KMS-11 (cell line): ENCODE results near the gene CDC45.

Source experiments
- H2AFZ ChIP-seq: fragments of 200-600 bp; sonication (generic); 2 replicates; pipeline ENCODE4 v1.6.1; 2016; ENCODE audit warnings: antibody characterized with exemption, mixed run types, low read depth
- H3K27ac ChIP-seq: fragments of 200-600 bp; sonication (generic); 2 replicates; pipeline ENCODE4 v1.6.1; 2016; ENCODE audit warnings: mild to moderate bottlenecking, mixed run types
- H3K27me3 ChIP-seq: fragments of 200-600 bp; sonication (generic); 2 replicates; pipeline ENCODE4 v1.6.1; 2017; ENCODE audit warnings: mild to moderate bottlenecking, low read depth, mixed run types, moderate library complexity; ENCODE audit not compliant: insufficient read depth
- H3K36me3 ChIP-seq: fragments of 200-600 bp; sonication (generic); 2 replicates; pipeline ENCODE4 v1.6.1; 2017; ENCODE audit warnings: mild to moderate bottlenecking, mixed run types; ENCODE audit not compliant: insufficient read depth
- H3K4me1 ChIP-seq: fragments of 200-600 bp; sonication (generic); 2 replicates; pipeline ENCODE4 v1.6.1; 2016; ENCODE audit warnings: mild to moderate bottlenecking, low read depth, mixed run types; ENCODE audit not compliant: poor library complexity, severe bottlenecking
- H3K4me2 ChIP-seq: fragments of 200-600 bp; sonication (generic); 2 replicates; pipeline ENCODE4 v1.7.0; 2016; ENCODE audit warnings: mild to moderate bottlenecking, mixed run types
- H3K4me3 ChIP-seq: fragments of 200-600 bp; sonication (generic); IDR thresholded peaks from 2 replicates; pipeline ENCODE4 v1.6.1; 2017; ENCODE audit warnings: low read depth, low read length, mixed read lengths; ENCODE audit not compliant: insufficient read depth
- H3K79me2 ChIP-seq: fragments of 200-600 bp; sonication (generic); 2 replicates; pipeline ENCODE4 v1.6.1; 2016; ENCODE audit warnings: low read depth, mixed run types; ENCODE audit not compliant: insufficient read depth
- H3K9ac ChIP-seq: fragments of 200-600 bp; sonication (generic); 2 replicates; pipeline ENCODE4 v1.6.1; 2016; ENCODE audit warnings: mild to moderate bottlenecking, mixed run types
- H4K20me1 ChIP-seq: fragments of 200-600 bp; sonication (generic); 2 replicates; pipeline ENCODE4 v1.6.1; 2016; ENCODE audit warnings: mild to moderate bottlenecking, mixed run types; ENCODE audit not compliant: insufficient read depth
- TF ChIP-seq, protein P1 (sequence below): fragments of 200-600 bp; sonication (generic); conservative IDR thresholded peaks from 2 replicates; pipeline ENCODE4 v1.6.1; 2017; ENCODE audit warnings: low read depth, mild to moderate bottlenecking, antibody characterized with exemption, low read length, moderate library complexity, mixed read lengths

CDC45 gene

DNA sequence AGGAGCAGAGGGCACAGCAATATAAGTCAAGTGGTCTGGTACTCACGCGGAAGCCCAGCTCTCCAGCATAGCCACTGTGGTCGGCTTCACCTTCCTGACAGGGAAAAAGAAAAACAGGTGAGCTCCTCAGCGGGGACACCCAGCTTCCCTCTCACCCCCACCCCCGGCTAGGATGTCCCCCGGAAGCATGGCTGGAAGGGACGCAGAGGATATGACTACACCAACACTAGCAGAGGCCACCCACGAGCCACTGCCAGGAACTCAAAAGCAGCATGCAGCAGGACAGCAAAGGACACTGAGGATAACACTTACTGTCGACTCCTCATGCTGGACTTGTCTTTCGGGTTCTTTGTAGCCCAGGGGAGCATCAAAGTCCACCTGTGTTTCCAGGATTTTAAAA lies 23.2 kb upstream of the CDC45 start:
- no peak overlapping the region for H3K27ac ChIP-seq
- TF ChIP-seq, protein P1, sequence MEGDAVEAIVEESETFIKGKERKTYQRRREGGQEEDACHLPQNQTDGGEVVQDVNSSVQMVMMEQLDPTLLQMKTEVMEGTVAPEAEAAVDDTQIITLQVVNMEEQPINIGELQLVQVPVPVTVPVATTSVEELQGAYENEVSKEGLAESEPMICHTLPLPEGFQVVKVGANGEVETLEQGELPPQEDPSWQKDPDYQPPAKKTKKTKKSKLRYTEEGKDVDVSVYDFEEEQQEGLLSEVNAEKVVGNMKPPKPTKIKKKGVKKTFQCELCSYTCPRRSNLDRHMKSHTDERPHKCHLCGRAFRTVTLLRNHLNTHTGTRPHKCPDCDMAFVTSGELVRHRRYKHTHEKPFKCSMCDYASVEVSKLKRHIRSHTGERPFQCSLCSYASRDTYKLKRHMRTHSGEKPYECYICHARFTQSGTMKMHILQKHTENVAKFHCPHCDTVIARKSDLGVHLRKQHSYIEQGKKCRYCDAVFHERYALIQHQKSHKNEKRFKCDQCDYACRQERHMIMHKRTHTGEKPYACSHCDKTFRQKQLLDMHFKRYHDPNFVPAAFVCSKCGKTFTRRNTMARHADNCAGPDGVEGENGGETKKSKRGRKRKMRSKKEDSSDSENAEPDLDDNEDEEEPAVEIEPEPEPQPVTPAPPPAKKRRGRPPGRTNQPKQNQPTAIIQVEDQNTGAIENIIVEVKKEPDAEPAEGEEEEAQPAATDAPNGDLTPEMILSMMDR, result no peak
- H3K4me3 ChIP-seq, result no peak overlapping the region
- no peaks in the 10 kb centered on the region for H3K79me2 ChIP-seq
- H3K9ac ChIP-seq, result no peak overlapping the region
- no peak overlapping the region for H3K4me2 ChIP-seq
- H2AFZ ChIP-seq, result no peak overlapping the region
- H4K20me1 ChIP-seq, result no peaks in the 10 kb centered on the region
- H3K36me3 ChIP-seq, result no peaks in the 10 kb centered on the region
- H3K4me1 ChIP-seq, result no peaks in the 10 kb centered on the region
- H3K27me3 ChIP-seq, result no peaks in the 10 kb centered on the region

DNA sequence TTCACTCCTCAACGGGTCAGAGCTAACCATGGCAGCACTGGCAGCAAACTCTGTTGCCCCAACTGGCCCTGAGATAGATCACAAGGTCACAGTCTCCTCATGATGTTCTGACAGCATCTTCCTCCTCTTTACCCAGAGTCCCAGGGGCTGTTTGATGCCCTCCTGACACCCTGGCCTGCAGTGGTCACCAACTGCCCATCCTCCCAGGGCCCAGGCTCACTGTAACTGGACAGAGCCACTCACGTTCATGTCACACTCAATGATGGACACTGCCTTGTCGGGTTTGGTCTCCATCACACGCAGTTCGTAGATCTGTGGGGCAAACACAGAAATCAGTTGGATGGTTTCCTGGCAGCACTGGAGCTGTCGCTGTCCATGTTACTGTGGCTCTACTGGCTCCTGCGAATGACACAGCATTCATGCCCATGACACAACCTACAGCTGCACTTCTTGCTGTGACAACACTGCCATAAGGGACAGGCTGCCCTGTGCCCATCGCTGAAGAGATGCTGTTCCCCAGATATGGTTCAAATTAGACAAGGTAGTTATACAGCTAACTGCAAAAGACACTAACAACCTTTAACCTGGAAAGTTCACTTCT lies 21.8 kb upstream of the CDC45 start:
- TF ChIP-seq, protein P1, result no peak
- no peaks in the 10 kb centered on the region for H3K36me3 ChIP-seq
- no peaks in the 10 kb centered on the region for H3K4me1 ChIP-seq
- H3K9ac ChIP-seq, result no peak overlapping the region
- no peaks in the 10 kb centered on the region for H4K20me1 ChIP-seq
- no peak overlapping the region for H2AFZ ChIP-seq
- no peak overlapping the region for H3K4me2 ChIP-seq
- no peaks in the 10 kb centered on the region for H3K79me2 ChIP-seq
- no peak overlapping the region for H3K27ac ChIP-seq
- no peaks in the 10 kb centered on the region for H3K27me3 ChIP-seq
- no peak overlapping the region for H3K4me3 ChIP-seq

DNA sequence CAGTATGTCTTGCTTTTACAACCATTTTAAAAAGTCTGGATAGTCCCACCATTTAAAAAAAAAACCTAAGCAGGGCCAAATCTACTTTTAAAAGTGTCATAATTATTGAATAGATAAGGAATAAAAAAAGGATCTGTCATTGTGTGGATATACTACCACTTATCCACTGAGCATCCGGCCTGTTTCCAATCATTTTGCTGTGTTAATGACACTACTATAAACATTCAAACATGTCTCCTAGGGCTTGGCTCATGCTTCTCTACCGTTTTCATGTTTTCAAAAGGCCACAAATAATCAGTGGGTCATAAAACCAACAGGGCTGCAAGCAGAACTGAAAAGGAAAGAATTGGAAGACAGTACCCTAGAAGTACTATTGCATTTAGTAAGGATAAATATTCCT lies 19.7 kb upstream of the CDC45 start:
- Histone ChIP-seq H2AFZ (no peak overlapping the region), H3K36me3 (no peaks in the 10 kb centered on the region), H4K20me1 (no peaks in the 10 kb centered on the region), H3K27ac (no peak overlapping the region), H3K27me3 (no peaks in the 10 kb centered on the region), H3K4me3 (no peak overlapping the region), H3K79me2 (no peaks in the 10 kb centered on the region), H3K9ac (no peak overlapping the region), H3K4me1 (no peaks in the 10 kb centered on the region), H3K4me2 (no peak overlapping the region)
- TF ChIP-seq, protein P1, result no peak

DNA sequence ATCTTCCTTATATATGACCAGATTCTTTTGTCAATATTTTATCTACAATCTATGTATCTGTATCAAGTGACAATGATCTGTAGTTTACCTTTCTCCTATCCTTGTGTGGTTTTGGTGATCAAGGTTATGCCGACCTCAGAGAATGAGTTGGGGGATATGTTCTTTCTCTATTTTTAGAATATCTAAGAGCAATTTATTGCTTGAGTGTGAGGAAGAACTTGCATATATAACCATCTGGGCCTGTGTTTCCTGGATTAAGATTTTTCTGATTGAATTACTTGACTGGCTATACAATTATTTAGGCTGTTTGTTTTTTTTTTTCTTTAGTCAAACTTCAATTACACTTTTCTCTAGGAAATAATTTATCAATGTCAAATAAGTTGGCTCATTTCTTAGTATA lies 18.2 kb upstream of the CDC45 start:
- Histone ChIP-seq H3K4me1 (no peaks in the 10 kb centered on the region), H3K9ac (no peak overlapping the region), H3K27me3 (no peaks in the 10 kb centered on the region), H3K79me2 (no peaks in the 10 kb centered on the region), H3K27ac (no peak overlapping the region), H3K36me3 (no peaks in the 10 kb centered on the region), H3K4me3 (no peak overlapping the region), H3K4me2 (no peak overlapping the region), H4K20me1 (no peaks in the 10 kb centered on the region), H2AFZ (no peak overlapping the region)
- TF ChIP-seq, protein P1, result no peak
